ENCODE results near the gene PBX2. TPM values are rescaled to one million over a fixed set of nuclear protein-coding genes. Genes with fewer than 3 reads are reported as not detected.

The PBX2 gene
- total RNA-seq, 2 experiments from 2014 or later, result 60.5 to 68.5 TPM

DNA sequence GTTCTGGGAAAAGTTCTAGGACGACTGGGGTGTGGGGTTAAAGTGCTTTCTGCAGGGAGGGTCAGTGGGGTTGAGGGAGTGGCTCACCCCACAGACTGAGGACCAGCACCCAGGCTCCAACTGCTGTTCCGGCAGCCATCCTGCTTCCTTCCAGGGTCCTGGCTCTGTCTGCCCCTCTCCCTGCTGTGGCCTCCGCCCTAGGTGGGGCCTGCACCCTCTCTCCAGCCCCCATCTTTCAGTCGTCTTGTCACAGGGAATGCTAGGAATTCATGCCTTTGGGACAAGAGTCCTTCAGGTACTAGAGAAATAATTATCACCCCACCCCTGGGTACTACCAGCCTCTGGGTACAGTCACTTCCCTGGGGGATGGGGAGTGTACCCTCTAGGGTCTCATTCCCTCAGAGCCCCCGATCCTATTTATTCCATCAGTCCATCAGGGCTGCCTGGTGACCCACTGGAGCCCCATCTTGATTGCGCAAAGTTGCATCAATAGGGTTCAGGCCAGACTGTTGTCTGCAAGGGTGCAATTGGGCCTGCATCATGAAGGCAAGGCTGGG is 5.8 kb downstream of the PBX2 start, which contains the start of gene AGER:
TSS of gene AGER (minus strand) at position 170 of the 557 bp plus-strand sequence. CDS start at position 139, 31 bp downstream.
- peaks cover 55% of the 10 kb centered on the region for H3K4me1 Mint-ChIP-seq (ENCODE audit: low read depth)
- ChIA-PET CTCF (no interaction called here), POLR2A (interaction anchor here (2.5 kb wide), 1 partner anchor 8 kb away, joined by 6 read pairs; the partner anchor contains the start of gene GPSM3)
- H3K9me3 Mint-ChIP-seq (ENCODE audit: insufficient read depth), result no peaks in the 10 kb centered on the region
- peaks cover 69% of the 10 kb centered on the region for H3K36me3 Mint-ChIP-seq (ENCODE audit: low read depth)
- ATAC-seq (no peak), DNase-seq (no peak)
- H3K27ac Mint-ChIP-seq, result peak within 1 kb of the TSS; percentile 9
- no peaks in the 10 kb centered on the region for H3K27me3 Mint-ChIP-seq (ENCODE audit: low read depth)
- H3K4me3 Mint-ChIP-seq, result no peak within 1 kb of the TSS

DNA sequence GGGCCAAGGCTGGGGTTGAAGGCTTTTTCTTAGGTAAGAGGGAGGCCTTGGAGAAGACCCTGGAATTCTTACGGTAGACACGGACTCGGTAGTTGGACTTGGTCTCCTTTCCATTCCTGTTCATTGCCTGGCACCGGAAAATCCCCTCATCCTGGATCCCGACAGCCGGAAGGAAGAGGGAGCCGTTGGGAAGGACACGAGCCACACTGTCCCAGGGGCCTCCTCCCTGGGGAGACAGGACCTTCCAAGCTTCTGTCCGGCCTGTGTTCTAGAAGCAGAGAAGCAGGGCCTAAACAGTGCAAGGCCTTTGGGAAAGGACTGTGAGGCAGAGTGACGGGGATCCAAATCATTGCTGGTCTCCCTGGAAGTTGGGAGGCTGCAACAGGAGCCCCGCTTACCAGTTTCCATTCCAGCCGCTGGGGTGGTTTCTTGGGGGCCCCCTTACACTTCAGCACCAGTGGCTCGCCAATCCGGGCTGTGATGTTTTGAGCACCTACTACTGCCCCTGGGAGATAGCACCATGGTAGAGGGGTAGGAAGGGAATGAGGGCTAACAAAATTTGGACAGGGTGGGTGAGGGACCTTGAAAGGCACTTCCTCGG is 6.4 kb downstream of the PBX2 start:
- no peak for ATAC-seq
- CTCF ChIA-PET, result no interaction called here
- peaks cover 55% of the 10 kb centered on the region for H3K4me1 Mint-ChIP-seq (ENCODE audit: low read depth)

DNA sequence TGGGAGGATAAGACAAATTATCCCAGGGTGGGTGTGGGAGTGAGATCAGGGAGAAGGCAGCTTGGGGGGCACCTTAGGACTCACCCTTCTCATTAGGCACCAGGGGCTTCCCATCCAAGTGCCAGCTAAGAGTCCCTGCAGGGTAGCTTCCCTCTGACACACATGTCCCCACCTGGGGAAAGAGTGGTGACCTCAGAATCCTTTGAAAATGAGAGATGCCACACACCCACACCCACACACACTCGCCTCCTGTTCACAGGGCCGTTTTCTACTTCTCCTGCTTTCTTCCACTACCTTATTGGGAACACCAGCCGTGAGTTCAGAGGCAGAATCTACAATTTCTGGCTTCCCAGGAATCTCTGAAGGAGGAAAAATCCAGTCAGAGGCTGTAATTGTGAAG is 7.0 kb downstream of the PBX2 start:
- ChIA-PET POLR2A (interaction anchor here (1.1 to 2.5 kb wide), 2 partner anchors 8 to 9 kb away, joined by 4 to 6 read pairs; partner anchors contain the start of gene GPSM3), CTCF (interaction anchor here (0.9 to 1.1 kb wide), 2 partner anchors 9 to 13 kb away, joined by 3 read pairs; partner anchors contain the start of gene GPSM3)
- DNase-seq (no peak), ATAC-seq (no peak)
- Mint-ChIP-seq H3K9me3 (ENCODE audit: insufficient read depth) (no peaks in the 10 kb centered on the region), H3K36me3 (ENCODE audit: low read depth) (peaks cover 63% of the 10 kb centered on the region), H3K27me3 (ENCODE audit: low read depth) (no peaks in the 10 kb centered on the region), H3K4me1 (ENCODE audit: low read depth) (peaks cover 50% of the 10 kb centered on the region), H3K4me3 (no peak overlapping the region), H3K27ac (no peak overlapping the region)

More for the DNA sequence above, 6.4 kb downstream of the PBX2 start:
- H3K27me3 Mint-ChIP-seq (ENCODE audit: low read depth), result no peaks in the 10 kb centered on the region
- no peak for DNase-seq
- H3K4me3 Mint-ChIP-seq, result no peak overlapping the region
- no peak overlapping the region for H3K27ac Mint-ChIP-seq
- no peaks in the 10 kb centered on the region for H3K9me3 Mint-ChIP-seq (ENCODE audit: insufficient read depth)
- peaks cover 68% of the 10 kb centered on the region for H3K36me3 Mint-ChIP-seq (ENCODE audit: low read depth)
- POLR2A ChIA-PET, result interaction anchor here (2.5 kb wide), 1 partner anchor 9 kb away, joined by 6 read pairs; the partner anchor contains the start of gene GPSM3

DNA sequence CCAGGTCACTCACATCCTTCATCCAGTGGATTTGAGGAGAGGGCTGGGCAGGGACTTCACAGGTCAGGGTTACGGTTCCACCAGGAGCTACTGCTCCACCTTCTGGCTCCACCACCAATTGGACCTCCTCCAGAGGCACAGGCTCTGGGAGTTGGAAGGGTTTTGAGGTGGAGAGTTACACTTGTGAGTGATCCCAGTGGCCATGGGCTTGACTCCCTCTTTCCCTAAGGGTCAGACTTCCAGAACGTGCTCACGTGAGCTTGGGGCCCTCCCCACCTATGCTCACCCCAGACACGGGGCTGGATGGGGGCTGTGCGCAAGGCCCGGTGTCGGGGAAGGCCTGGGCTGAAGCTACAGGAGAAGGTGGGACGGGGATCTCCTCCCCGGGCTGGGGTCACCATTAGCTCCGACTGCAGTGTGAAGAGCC is 7.4 kb downstream of the PBX2 start:
- peaks cover 58% of the 10 kb centered on the region for H3K36me3 Mint-ChIP-seq (ENCODE audit: low read depth)
- no peak overlapping the region for H3K4me3 Mint-ChIP-seq
- peak overlapping the region; percentile 20 for H3K27ac Mint-ChIP-seq
- POLR2A ChIA-PET, result interaction anchor here (0.7 to 2.5 kb wide), 3 partner anchors 8 to 686 kb away, joined by 3 to 6 read pairs (median 4); partner anchors contain the start of gene GPSM3
- ATAC-seq, result no peak
- peaks cover 47% of the 10 kb centered on the region for H3K4me1 Mint-ChIP-seq (ENCODE audit: low read depth)
- H3K9me3 Mint-ChIP-seq (ENCODE audit: insufficient read depth), result no peaks in the 10 kb centered on the region
- DNase-seq, result no peak
- CTCF ChIA-PET, result interaction anchor here (0.9 to 1.1 kb wide), 2 partner anchors 9 to 13 kb away, joined by 3 read pairs; partner anchors contain the start of gene GPSM3
- H3K27me3 Mint-ChIP-seq (ENCODE audit: low read depth), result no peaks in the 10 kb centered on the region

DNA sequence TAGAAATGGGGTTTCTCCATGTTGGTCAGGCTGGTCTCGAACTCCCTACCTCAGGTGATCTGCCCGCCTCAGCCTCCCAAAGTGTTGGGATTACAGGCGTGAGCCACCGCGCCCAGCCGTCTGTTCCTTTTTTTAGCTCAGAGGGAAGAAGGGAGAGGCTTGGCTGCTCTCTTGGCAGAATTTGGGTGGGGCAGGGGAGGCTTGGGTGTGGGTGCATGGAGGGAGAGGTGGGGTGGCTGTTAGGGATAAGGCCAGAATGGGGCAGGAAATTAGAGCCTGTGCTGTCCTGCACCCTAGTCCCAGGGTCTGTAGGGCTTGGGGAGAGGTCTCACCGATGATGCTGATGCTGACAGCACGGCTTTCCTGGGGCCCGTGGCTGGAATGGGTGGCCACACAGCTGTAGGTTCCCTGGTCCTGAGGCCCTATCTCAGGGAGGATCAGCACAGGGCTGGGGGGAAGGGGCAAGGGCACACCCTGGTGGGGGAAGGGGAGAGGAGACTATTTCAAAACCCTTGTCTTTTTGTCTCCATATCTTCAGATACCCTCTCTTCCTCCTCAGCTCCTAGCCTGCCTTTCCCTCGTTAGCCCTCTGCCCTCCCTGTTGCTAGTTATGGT is 8.0 kb downstream of the PBX2 start:
- no peak overlapping the region for H3K4me3 Mint-ChIP-seq
- ATAC-seq, result no peak
- no peaks in the 10 kb centered on the region for H3K27me3 Mint-ChIP-seq (ENCODE audit: low read depth)
- peaks cover 53% of the 10 kb centered on the region for H3K36me3 Mint-ChIP-seq (ENCODE audit: low read depth)
- H3K27ac Mint-ChIP-seq, result peak overlapping the region; percentile 15
- ChIA-PET CTCF (interaction anchor here (0.9 to 1.1 kb wide), 2 partner anchors 10 to 14 kb away, joined by 3 read pairs; partner anchors contain the start of gene GPSM3), POLR2A (interaction anchor here (0.7 to 2.5 kb wide), 3 partner anchors 9 to 686 kb away, joined by 3 to 6 read pairs (median 4); partner anchors contain the start of gene GPSM3)
- no peak for DNase-seq
- H3K9me3 Mint-ChIP-seq (ENCODE audit: insufficient read depth), result no peaks in the 10 kb centered on the region
- H3K4me1 Mint-ChIP-seq (ENCODE audit: low read depth), result peaks cover 47% of the 10 kb centered on the region

DNA sequence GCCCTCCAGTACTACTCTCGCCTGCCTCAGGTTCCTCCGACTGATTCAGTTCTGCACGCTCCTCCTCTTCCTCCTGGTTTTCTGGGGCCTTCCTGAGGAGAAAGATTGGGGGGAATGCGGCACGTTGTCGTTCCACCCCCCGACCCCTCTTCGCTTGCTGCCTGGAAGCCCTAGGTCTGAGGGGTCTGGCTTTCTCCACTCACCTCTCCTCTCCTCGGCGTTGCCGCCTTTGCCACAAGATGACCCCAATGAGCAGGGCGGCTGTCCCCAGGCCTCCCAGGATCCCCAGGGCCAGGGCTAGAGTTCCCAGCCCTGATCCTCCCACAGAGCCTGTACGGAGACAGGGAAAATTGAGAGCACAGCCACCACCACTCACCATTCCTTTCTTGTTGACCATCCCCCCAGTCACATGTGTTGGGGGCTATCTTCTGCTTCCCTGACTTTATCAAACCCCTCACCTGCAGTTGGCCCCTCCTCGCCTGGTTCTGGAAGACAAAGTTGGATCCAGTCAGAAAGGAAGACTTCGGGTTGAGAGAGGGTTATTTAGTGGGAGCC is 8.8 kb downstream of the PBX2 start:
- DNase-seq (no peak), ATAC-seq (no peak)
- H3K27ac Mint-ChIP-seq, result peak overlapping the region; percentile 60
- peaks cover 45% of the 10 kb centered on the region for H3K36me3 Mint-ChIP-seq (ENCODE audit: low read depth)
- H3K9me3 Mint-ChIP-seq (ENCODE audit: insufficient read depth), result no peaks in the 10 kb centered on the region
- peaks cover 47% of the 10 kb centered on the region for H3K4me1 Mint-ChIP-seq (ENCODE audit: low read depth)
- ChIA-PET POLR2A (no interaction called here), CTCF (no interaction called here)
- no peaks in the 10 kb centered on the region for H3K27me3 Mint-ChIP-seq (ENCODE audit: low read depth)
- no peak overlapping the region for H3K4me3 Mint-ChIP-seq

DNA sequence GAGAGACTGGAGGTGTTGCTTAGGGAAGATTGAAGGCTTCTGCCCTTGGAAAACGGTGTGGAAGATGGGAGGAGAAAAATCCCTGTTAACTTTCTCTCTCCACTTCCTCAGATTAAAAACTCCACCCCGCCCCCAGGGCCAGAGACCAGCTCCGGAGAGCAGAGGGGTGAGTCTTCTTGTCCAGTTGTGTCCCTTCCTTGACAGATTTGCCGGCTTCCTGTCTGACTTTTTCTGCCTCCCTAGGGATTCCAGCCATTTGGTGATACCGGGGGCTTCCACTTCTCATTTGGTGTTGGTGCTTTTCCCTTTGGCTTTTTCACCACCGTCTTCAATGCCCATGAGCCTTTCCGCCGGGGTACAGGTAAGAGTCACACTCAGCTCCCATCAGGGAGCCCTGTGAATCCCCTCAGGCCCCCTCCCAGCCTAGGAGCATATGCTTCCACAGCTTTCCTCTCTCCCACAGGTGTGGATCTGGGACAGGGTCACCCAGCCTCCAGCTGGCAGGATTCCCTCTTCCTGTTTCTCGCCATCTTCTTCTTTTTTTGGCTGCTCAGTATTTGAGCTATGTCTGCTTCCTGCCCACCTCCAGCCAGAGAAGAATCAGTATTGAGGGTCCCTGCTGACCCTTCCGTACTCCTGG is 10.1 kb downstream of the PBX2 start:
- ATAC-seq (no peak), DNase-seq (no peak)
- H3K9me3 Mint-ChIP-seq (ENCODE audit: insufficient read depth), result no peaks in the 10 kb centered on the region
- peaks cover 47% of the 10 kb centered on the region for H3K4me1 Mint-ChIP-seq (ENCODE audit: low read depth)
- H3K36me3 Mint-ChIP-seq (ENCODE audit: low read depth), result peaks cover 37% of the 10 kb centered on the region
- CTCF ChIA-PET, result interaction anchor here (0.8 to 2.0 kb wide), 7 partner anchors 9 to 62 kb away, joined by 3 to 15 read pairs (median 3); partner anchors contain the start of genes GPSM3 and PBX2
- H3K4me3 Mint-ChIP-seq, result peak overlapping the region; percentile 42
- POLR2A ChIA-PET, result interaction anchor here (2.5 kb wide), 1 partner anchor 10 kb away, joined by 45 read pairs; the partner anchor contains the start of genes GPSM3 and PBX2
- no peaks in the 10 kb centered on the region for H3K27me3 Mint-ChIP-seq (ENCODE audit: low read depth)
- H3K27ac Mint-ChIP-seq, result no peak overlapping the region

DNA sequence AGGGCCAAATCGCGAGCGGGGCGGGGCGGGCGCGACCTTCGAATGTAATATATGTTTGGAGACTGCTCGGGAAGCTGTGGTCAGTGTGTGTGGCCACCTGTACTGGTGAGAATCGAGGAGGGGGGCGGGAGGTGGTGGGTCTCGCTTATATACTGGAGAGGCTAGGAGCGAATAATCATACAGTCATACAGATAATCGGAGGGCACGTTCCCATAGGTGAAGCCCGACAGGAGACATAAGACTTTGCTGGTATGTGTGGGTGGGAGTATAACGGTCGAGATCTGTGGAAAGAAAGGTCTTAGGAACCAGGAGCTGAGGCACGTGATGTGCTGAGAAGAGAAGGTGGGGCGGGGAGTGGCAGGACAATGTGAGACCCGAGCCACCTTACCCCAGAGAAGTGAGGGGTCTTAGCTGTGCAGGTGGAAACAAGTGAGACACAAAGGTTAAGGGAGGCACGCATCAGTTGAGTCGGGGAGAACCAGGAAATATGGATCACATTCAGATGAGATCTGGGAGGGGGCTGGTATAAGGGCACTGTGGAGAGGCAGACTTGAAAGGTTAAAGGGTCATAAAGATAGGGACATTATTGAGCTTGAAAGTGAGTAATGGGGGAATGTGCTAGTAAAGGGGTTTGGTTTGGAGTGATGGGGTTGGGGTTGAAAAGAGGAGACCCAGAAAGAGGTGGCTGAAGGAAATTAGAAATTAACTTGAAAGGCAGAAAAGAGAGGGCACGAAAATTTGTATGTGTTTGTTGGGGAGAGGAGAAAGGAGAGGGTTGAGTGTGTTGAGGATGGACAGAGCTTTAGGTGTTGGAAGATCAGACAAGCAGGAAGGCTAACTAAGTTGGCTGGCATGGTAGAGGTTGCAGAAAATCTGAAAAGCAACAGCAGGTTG is 11.2 kb downstream of the PBX2 start:
- peak overlapping the region; percentile 90 for H3K4me3 Mint-ChIP-seq
- ChIA-PET CTCF (interaction anchor here (0.8 to 2.0 kb wide), 6 partner anchors 11 to 61 kb away, joined by 3 to 15 read pairs (median 4); partner anchors contain the start of genes GPSM3 and PBX2), POLR2A (interaction anchor here (0.6 to 2.5 kb wide), 3 partner anchors 11 to 715 kb away, joined by 3 to 45 read pairs (median 3); partner anchors contain the start of genes GPSM3 and PBX2)
- peak overlapping the region; percentile 92 for H3K27ac Mint-ChIP-seq
- H3K36me3 Mint-ChIP-seq (ENCODE audit: low read depth), result peaks cover 33% of the 10 kb centered on the region
- peaks cover 57% of the 10 kb centered on the region for H3K4me1 Mint-ChIP-seq (ENCODE audit: low read depth)
- no peaks in the 10 kb centered on the region for H3K9me3 Mint-ChIP-seq (ENCODE audit: insufficient read depth)
- ATAC-seq, result no peak
- no peak for DNase-seq
- no peaks in the 10 kb centered on the region for H3K27me3 Mint-ChIP-seq (ENCODE audit: low read depth)

DNA sequence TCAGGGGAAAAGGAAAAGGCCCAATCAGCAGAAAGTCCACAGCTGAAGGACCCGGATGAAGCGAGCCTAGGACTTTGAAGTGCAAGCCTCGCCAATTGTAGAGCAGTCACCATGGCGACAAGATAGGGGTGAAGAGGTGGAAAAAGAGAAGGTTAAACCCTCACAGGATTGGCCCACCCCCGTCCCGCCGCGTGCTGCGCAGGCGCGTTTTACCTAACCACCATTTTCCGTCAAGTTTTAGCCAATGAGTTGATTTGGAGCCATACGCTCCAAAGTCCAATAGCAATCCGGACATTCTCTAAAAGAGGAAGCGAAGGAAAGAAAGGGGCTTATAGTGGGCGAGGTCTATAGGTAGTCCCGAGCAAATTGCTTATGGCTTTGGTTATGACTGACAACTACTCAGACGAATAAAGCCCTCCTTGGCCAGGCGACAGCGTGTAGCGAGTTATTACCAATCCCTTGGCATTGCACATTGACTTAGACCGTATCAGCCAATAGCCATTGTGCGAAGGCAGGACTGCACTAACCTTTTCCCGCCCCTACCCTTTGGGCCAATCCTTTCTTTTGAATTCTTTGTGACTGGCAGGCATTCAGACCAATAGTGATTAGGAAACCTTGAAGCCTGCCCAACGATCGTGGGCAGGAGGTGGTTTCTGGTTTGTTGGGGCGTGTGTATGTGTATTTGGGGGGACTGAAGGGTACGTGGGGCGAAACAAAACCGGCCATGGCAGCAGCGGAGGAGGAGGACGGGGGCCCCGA is 12.0 kb downstream of the PBX2 start, which contains the start of gene RNF5:
TSS of gene RNF5 (plus strand) at position 618 of the 759 bp plus-strand sequence. CDS start at position 725, 107 bp downstream.
- DNase-seq (peak; percentile 97), ATAC-seq (peak; percentile 89)
- Mint-ChIP-seq H3K4me3 (peak within 1 kb of the TSS; percentile 90), H3K36me3 (ENCODE audit: low read depth) (peaks cover 29% of the 10 kb centered on the region), H3K4me1 (ENCODE audit: low read depth) (peaks cover 66% of the 10 kb centered on the region), H3K27ac (peak within 1 kb of the TSS; percentile 92), H3K27me3 (ENCODE audit: low read depth) (no peaks in the 10 kb centered on the region), H3K9me3 (ENCODE audit: insufficient read depth) (no peaks in the 10 kb centered on the region)
- ChIA-PET CTCF (interaction anchor here (1.0 to 2.5 kb wide), 5 partner anchors 15 to 61 kb away, joined by 3 to 25 read pairs (median 4); no protein-coding TSS in a partner anchor), POLR2A (interaction anchor here (0.6 to 2.5 kb wide), 8 partner anchors 12 to 716 kb away, joined by 3 to 45 read pairs (median 5); partner anchors contain the start of genes GPSM3 and PBX2)
